HEK293T (cell line): ENCODE results near the gene ABHD14A.

Experiments
- CTCF ChIA-PET: fragments of 350-600 bp; formaldehyde crosslinking; extraction: SDS; loops from one replicate; lab custom pipeline; 2021; ENCODE audit warnings: antibody characterized with exemption, inconsistent platforms; lab: Yijun Ruan, JAX
- POLR2A ChIA-PET: fragments of 350-600 bp; formaldehyde crosslinking; extraction: SDS; loops from one replicate; lab custom pipeline; 2020; ENCODE audit warnings: antibody characterized with exemption, inconsistent platforms; lab: Yijun Ruan, JAX
- DNase-seq: peaks from one replicate; pipeline ENCODE4 v3.0.0; 2012; ENCODE audit warnings: mixed read lengths; ENCODE audit errors: extremely low spot score
- ARNT ChIP-seq: fragments of 450-650 bp; IDR thresholded peaks from 2 replicates; pipeline ENCODE4 v1.6.1; 2017; ENCODE audit warnings: mild to moderate bottlenecking
- BHLHE40 ChIP-seq: fragments of 450-650 bp; IDR thresholded peaks from 2 replicates; pipeline ENCODE4 v1.6.1; 2016; ENCODE audit warnings: mild to moderate bottlenecking, moderate library complexity, borderline replicate concordance
- CTBP1 ChIP-seq: fragments of 450-650 bp; IDR thresholded peaks from 2 replicates; pipeline ENCODE4 v1.6.1; 2016; ENCODE audit warnings: borderline replicate concordance
- ELF4 ChIP-seq: fragments of 450-650 bp; IDR thresholded peaks from 2 replicates; pipeline ENCODE4 v1.6.1; 2017; ENCODE audit warnings: antibody characterized with exemption
- FOXA1 ChIP-seq: fragments of 450-650 bp; IDR thresholded peaks from 2 replicates; pipeline ENCODE4 v1.6.1; 2016; ENCODE audit warnings: mild to moderate bottlenecking
- FOXK2 ChIP-seq: fragments of 450-650 bp; IDR thresholded peaks from 2 replicates; pipeline ENCODE4 v1.6.1; 2016; ENCODE audit warnings: mild to moderate bottlenecking
- FOXM1 ChIP-seq: fragments of 450-650 bp; IDR thresholded peaks from 2 replicates; pipeline ENCODE4 v1.6.1; 2017; ENCODE audit warnings: mild to moderate bottlenecking, borderline replicate concordance
- HDGF ChIP-seq: fragments of 450-650 bp; IDR thresholded peaks from 2 replicates; pipeline ENCODE4 v1.6.1; 2017; ENCODE audit warnings: antibody characterized with exemption, borderline replicate concordance
- L3MBTL2 ChIP-seq: fragments of 450-650 bp; conservative IDR thresholded peaks from 2 replicates; pipeline ENCODE4 v1.6.1; 2016; ENCODE audit warnings: mild to moderate bottlenecking
- LEF1 ChIP-seq: fragments of 450-650 bp; IDR thresholded peaks from 2 replicates; pipeline ENCODE4 v1.6.1; 2017; ENCODE audit warnings: mild to moderate bottlenecking, borderline replicate concordance
- NFRKB ChIP-seq: fragments of 450-650 bp; IDR thresholded peaks from 2 replicates; pipeline ENCODE4 v1.6.1; 2016; ENCODE audit warnings: mild to moderate bottlenecking, moderate library complexity
- PKNOX1 ChIP-seq: fragments of 450-650 bp; IDR thresholded peaks from 2 replicates; pipeline ENCODE4 v1.6.1; 2016
- SP1 ChIP-seq: fragments of 450-650 bp; IDR thresholded peaks from 2 replicates; pipeline ENCODE4 v1.6.1; 2017
- SUZ12 ChIP-seq: fragments of 450-650 bp; IDR thresholded peaks from 2 replicates; pipeline ENCODE4 v1.6.1; 2016; ENCODE audit warnings: mild to moderate bottlenecking
- TARDBP ChIP-seq: fragments of 450-650 bp; IDR thresholded peaks from 2 replicates; pipeline ENCODE4 v1.6.1; 2016
- ZNF384 ChIP-seq: fragments of 450-650 bp; IDR thresholded peaks from 2 replicates; pipeline ENCODE4 v1.6.1; 2016

The ABHD14A gene

GRCh38 chr3:51969841-51970240, 5.0 kb upstream of the ABHD14A start:
- TF ChIP-seq SP1 (no peak), PKNOX1 (no peak), ARNT (no peak), ELF4 (no peak), SUZ12 (no peak), HDGF (no peak)
- POLR2A ChIA-PET = interaction anchor here (1.0 to 5.2 kb wide), 6 partner anchors 7 to 28 kb away, joined by 3 to 39 read pairs (median 7); partner anchors contain the start of genes ACY1, PARP3, RPL29 and RRP9
- CTCF ChIA-PET = interaction anchor here (0.6 to 0.7 kb wide), 2 partner anchors 27 to 33 kb away, joined by 3 to 5 read pairs; partner anchors contain the start of gene PARP3
- DNase-seq = no peak

DNA sequence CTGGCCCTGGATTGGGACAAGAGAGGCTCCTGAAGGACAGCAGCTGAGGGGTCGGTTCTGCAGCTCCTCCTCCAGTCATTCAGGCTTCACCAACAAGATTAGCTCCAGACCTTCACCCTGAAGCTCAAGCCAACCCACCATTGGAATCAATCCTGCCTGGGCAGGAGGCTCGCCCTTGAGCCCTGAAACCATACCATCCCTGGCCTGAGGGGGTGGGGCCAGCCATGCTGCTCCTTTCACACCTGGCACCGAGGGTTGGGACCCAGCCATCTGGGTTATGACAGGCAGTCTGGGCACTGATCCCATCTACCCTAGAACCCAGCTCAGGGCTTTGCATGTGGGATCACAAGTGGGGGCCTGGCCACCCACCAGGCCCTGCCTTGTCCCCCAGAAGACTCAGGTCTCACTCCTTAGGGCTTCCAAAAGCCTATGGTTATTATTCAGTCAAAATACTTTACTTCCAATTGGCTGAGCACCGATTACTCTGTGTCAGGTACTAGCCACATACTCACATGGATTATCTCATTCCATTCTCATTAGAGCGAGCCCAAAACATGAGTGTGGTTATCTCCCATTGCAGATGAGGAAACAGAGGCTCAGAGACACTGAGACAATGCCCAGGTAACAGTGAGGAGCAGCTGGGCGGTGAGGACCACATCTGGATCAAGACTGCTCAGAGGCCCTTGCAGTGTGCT, 4.1 kb upstream of the ABHD14A start:
- no peak for DNase-seq
- ChIA-PET CTCF (interaction anchor here (4.5 kb wide), 1 partner anchor 29 kb away, joined by 21 read pairs; the partner anchor contains the start of genes PARP3 and RRP9), POLR2A (interaction anchor here (1.1 to 5.2 kb wide), 2 partner anchors 8 to 29 kb away, joined by 4 to 39 read pairs; partner anchors contain the start of genes PARP3 and RRP9)
- TF ChIP-seq FOXK2 = no peak
- TF ChIP-seq ARNT = no peak
- TF ChIP-seq ZNF384 = no peak
- TF ChIP-seq L3MBTL2 = no peak
- no peak for TF ChIP-seq SUZ12
- TF ChIP-seq LEF1 = no peak
- TF ChIP-seq TARDBP = no peak
- no peak for TF ChIP-seq CTBP1
- TF ChIP-seq NFRKB = no peak
- TF ChIP-seq PKNOX1 = no peak
- TF ChIP-seq SP1 = no peak
- TF ChIP-seq BHLHE40 = no peak
- no peak for TF ChIP-seq FOXA1
- no peak for TF ChIP-seq FOXM1
- TF ChIP-seq ELF4 = no peak
- no peak for TF ChIP-seq HDGF

DNA sequence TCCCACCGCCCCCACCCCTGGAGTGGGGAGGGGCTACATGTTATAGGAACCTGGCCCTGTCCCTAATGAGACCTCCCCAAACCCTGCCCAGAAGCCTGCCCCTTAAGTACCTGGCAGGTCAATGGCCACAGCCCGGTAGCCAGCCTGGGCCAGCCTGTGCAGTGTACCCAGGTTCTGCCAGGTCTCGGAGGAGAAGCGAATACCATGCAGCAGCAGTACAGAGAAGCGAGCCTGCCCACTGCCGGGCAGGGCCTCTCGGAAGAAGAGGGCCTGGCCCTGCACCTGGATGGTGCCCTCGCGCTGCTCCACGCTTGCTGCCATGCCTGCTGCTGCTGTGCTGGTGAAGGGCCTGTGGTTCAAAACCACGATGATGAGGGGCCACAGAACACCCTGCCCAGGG, 3.5 kb upstream of the ABHD14A start:
- POLR2A ChIA-PET = interaction anchor here (4.2 kb wide), 1 partner anchor 29 kb away, joined by 52 read pairs; the partner anchor contains the start of genes PARP3 and RRP9
- TF ChIP-seq ELF4 = no peak
- no peak for TF ChIP-seq LEF1
- TF ChIP-seq TARDBP = no peak
- no peak for TF ChIP-seq FOXA1
- TF ChIP-seq ARNT = no peak
- CTCF ChIA-PET = interaction anchor here (4.5 kb wide), 1 partner anchor 29 kb away, joined by 21 read pairs; the partner anchor contains the start of genes PARP3 and RRP9
- no peak for DNase-seq

GRCh38 chr3:51974277-51974962, 444 bp upstream of the ABHD14A start:
- CTCF ChIA-PET = interaction anchor here (0.7 to 4.5 kb wide), 7 partner anchors 8 to 42 kb away, joined by 3 to 21 read pairs (median 5); partner anchors contain the start of genes ACY1, PARP3 and RRP9
- no peak for DNase-seq
- TF ChIP-seq SUZ12 (no peak), SP1 (no peak), NFRKB (no peak), L3MBTL2 (no peak), HDGF (no peak), FOXK2 (no peak), FOXA1 (no peak), TARDBP (no peak), FOXM1 (no peak), ELF4 (no peak), LEF1 (no peak), PKNOX1 (no peak), ZNF384 (no peak), BHLHE40 (no peak), ARNT (no peak), CTBP1 (no peak)

GRCh38 chr3:51975852-51976549, 1.1 kb downstream of the ABHD14A start:
- POLR2A ChIA-PET = interaction anchor here (0.6 to 4.2 kb wide), 4 partner anchors 9 to 34 kb away, joined by 3 to 52 read pairs (median 5); partner anchors contain the start of genes PARP3, PCBP4, RPL29 and RRP9
- CTCF ChIA-PET = no interaction called here
- DNase-seq = peak; percentile 54
- TF ChIP-seq FOXA1 = no peak
- no peak for TF ChIP-seq LEF1
- TF ChIP-seq ZNF384 = no peak

More at GRCh38 chr3:51974277-51974962, 444 bp upstream of the ABHD14A start:
- POLR2A ChIA-PET = interaction anchor here (0.7 to 4.2 kb wide), 13 partner anchors 9 to 82 kb away, joined by 3 to 52 read pairs (median 6); partner anchors contain the start of genes ACY1, DUSP7, PARP3 and RPL29
